Activated T-helper 17 cell treated with anti-CD3 and anti-CD28 coated beads, Interleukin-2, amount 50 U/mL, for 72 hours (primary cell): ENCODE data around the gene GFRA1. TPM values are rescaled to one million over a fixed set of nuclear protein-coding genes. Genes with fewer than 3 reads are reported as not detected.

ENCODE experiments used
- ATAC-seq: fragments of 150-1000 bp; cut with Tn5 transposase; replicated peaks from 2 replicates; pipeline ENCODE4 v1.10.0; 2021; ENCODE audit warnings: mild to moderate bottlenecking, moderate library complexity
- H3K27ac Mint-ChIP-seq: one replicate; pipeline ENCODE4 v1.8.0; 2022; ENCODE audit warnings: mixed read lengths
- H3K27me3 Mint-ChIP-seq: one replicate; pipeline ENCODE4 v1.8.0; 2022; ENCODE audit warnings: mixed read lengths
- H3K36me3 Mint-ChIP-seq: one replicate; pipeline ENCODE4 v1.8.0; 2022; ENCODE audit warnings: low read depth, mild to moderate bottlenecking, mixed read lengths
- H3K4me1 Mint-ChIP-seq: one replicate; pipeline ENCODE4 v1.8.0; 2022; ENCODE audit warnings: mixed read lengths
- H3K4me3 Mint-ChIP-seq: one replicate; pipeline ENCODE4 v1.8.0; 2022; ENCODE audit warnings: mild to moderate bottlenecking, mixed read lengths
- H3K9me3 Mint-ChIP-seq: one replicate; pipeline ENCODE4 v1.8.0; 2022; ENCODE audit warnings: mixed read lengths
- total RNA-seq, 2 donors: library from RNA; stranded (reverse); gene quantifications; one replicate each; pipeline ENCODE4 v1.2.3, GENCODE V29; 2022

The GFRA1 gene
- total RNA-seq, 2 donors from 2014 or later: not detected

DNA sequence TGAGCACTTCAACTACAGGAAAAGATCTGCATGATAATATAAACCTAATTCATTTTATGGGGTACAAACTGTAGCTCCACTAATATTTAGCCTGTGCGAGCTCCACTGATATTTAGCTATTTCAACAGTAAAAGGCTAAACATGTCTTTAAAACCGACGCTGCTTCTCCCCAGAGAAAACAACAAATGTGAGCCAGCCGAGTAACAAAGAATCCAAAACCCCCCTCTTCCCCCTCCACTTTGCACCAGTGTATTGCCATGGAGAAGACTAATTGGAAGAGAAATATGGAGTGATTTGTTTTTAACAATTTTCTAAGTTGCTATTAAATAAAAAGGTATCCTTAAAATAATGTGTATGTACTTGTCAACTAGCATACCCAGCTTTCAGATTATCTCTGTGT lies 136.7 kb downstream of the GFRA1 start:
- Mint-ChIP-seq H3K4me3 (no peak overlapping the region), H3K27ac (no peak overlapping the region), H3K27me3 (no peaks in the 10 kb centered on the region), H3K4me1 (no peaks in the 10 kb centered on the region), H3K9me3 (no peaks in the 10 kb centered on the region), H3K36me3 (no peaks in the 10 kb centered on the region)
- no peak for ATAC-seq

DNA sequence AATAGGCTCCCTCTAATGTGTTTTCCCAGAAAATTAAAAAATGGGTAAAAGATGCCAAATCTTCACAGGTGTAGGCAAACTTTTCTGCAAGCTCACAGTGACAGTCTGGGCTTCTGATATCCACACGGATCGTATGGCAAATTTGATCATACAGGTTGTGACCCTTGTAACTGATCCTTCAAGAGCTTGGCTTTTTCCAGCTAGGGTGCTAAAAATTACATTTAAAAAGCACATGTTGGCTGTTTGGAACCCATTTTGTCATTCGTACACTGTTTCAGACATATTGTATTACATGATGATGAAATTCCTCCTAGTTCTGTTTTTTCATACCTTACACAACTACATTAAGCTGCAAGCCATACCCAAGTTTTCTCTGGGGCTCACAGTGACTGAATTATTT lies 138.7 kb downstream of the GFRA1 start:
- H3K4me3 Mint-ChIP-seq: no peak overlapping the region
- no peaks in the 10 kb centered on the region for H3K4me1 Mint-ChIP-seq
- no peaks in the 10 kb centered on the region for H3K9me3 Mint-ChIP-seq
- no peaks in the 10 kb centered on the region for H3K27me3 Mint-ChIP-seq
- H3K36me3 Mint-ChIP-seq: no peaks in the 10 kb centered on the region
- no peak for ATAC-seq
- no peak overlapping the region for H3K27ac Mint-ChIP-seq

DNA sequence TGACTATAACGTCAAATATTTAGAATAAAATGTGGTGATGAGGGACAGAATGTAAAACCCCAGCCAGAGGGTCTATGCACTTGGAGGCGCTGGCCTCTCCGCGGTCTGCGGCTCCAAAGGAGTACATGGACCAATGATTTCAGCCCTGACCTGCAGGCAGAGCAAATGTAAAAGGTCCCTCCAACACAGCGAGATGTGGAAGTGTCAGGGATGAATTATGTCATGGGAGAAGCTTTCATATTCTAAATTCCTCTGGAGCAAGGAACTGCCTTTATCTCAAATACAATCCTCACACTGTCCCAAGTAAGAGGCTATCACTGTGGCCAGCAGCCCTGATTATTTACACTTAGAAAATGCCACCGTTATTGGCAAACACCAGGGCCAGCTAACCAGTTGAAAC lies 139.4 kb downstream of the GFRA1 start:
- H3K27ac Mint-ChIP-seq: no peak overlapping the region
- H3K9me3 Mint-ChIP-seq: no peaks in the 10 kb centered on the region
- H3K4me1 Mint-ChIP-seq: no peaks in the 10 kb centered on the region
- ATAC-seq: no peak
- no peaks in the 10 kb centered on the region for H3K27me3 Mint-ChIP-seq
- no peak overlapping the region for H3K4me3 Mint-ChIP-seq
- H3K36me3 Mint-ChIP-seq: no peaks in the 10 kb centered on the region

DNA sequence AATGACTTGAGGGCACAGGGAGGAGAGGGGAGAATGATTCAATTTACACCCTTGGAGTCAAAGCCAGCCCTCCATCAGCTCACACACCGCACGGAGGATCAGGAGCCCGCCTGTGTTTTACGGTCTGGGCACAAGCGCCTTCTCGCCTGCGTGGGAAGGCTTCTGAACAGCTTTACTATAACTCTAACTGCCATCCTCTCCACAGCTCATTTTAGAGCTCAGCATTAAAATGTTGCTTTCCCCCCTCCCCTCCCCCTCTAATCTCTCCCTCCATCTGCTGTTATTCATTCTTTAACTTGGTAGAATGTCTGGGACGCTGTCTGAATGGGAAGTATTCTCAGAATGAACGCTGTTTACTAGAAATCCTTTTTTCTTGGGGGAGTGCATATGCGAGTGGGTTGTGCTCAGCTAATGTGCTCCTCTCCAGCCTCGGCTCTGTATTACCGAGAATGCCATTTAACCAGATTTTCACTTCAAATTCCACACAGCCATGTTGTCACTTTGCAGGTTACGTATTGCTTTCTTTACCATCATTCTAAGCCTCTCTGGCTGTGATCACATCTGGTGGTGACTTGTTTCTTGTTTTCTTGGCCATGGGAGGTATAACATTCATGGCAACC lies 140.1 kb downstream of the GFRA1 start:
- Mint-ChIP-seq H3K36me3 (no peaks in the 10 kb centered on the region), H3K9me3 (no peaks in the 10 kb centered on the region), H3K27ac (no peak overlapping the region), H3K4me3 (no peak overlapping the region), H3K27me3 (peaks cover under 1% of the 10 kb centered on the region), H3K4me1 (no peaks in the 10 kb centered on the region)
- ATAC-seq: no peak

DNA sequence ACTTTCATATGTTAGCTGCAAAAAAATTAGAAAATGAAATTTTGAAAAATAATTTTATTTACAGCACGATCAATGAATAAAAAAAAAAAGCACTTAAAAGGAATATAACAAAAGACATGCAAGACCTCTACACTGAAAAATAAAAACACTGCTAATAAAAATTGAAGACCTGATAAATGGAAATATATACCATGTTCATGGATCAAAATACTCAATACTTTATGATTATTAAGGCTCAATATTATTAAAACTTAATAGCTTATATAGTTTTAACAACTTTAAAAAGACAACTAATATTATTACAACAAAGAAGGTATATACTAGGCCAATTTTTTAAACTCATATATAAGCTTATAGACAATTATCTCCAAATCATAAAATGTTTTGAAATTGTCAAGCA lies 143.0 kb downstream of the GFRA1 start:
- no peaks in the 10 kb centered on the region for H3K4me1 Mint-ChIP-seq
- no peak overlapping the region for H3K4me3 Mint-ChIP-seq
- no peak overlapping the region for H3K27ac Mint-ChIP-seq
- H3K27me3 Mint-ChIP-seq: peaks cover 5% of the 10 kb centered on the region
- H3K9me3 Mint-ChIP-seq: no peaks in the 10 kb centered on the region
- H3K36me3 Mint-ChIP-seq: no peaks in the 10 kb centered on the region
- ATAC-seq: no peak

DNA sequence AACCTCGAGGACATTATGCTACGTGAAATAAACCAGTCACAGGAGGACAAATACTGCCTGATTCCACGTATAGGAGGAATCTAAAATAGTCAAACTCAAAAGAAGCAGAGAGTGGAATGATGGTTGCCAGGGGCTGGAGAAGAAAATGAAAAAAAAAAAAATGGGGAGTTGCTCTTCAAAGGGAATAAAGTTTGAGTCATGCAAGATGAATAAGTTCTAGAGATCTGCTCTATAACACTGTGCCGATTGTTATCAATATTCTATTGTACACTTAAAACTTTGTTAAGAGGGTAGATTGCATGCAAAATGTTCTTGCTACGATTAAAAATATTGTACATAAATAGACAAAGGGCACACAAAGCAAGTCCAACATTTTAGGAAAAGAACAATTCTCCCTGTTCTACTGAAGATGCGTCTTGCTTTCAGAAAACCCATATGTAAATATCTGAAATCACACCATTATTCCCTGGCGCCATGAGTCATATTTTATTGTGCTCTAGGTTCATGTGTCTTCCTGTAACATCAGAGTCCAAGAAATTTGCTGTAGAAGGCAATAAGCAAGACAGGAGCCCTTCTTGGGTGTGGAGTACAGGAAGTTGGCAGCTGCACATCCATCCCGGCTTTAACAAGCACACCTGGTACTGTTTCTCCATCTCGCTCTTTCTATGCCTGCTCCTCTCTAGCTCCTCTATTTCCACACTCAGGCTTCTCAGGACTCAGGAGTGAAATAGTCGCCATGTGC lies 145.9 kb downstream of the GFRA1 start:
- Mint-ChIP-seq H3K4me1 (no peaks in the 10 kb centered on the region), H3K27ac (no peak overlapping the region), H3K9me3 (no peaks in the 10 kb centered on the region), H3K27me3 (peaks cover 5% of the 10 kb centered on the region), H3K36me3 (no peaks in the 10 kb centered on the region), H3K4me3 (no peak overlapping the region)
- no peak for ATAC-seq

DNA sequence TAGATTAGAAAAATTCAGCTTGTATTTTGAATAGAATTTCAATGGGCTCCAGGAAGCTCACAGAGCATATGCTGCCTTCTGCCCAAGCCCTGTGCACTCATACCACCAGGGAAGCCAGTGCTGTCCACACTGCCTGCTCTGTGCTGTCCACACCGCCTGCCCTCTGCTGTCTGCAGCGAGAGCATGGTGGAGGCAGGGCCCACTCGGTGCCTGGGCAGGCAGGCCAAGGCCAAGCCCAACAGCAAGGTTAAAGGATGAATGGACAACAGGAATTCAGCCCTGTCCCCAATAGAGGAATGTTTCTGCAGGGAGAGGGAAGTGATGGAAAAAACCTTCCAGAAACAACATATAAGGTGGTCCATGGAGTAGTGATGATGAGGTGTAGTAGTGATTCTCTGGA lies 146.8 kb downstream of the GFRA1 start:
- no peaks in the 10 kb centered on the region for H3K36me3 Mint-ChIP-seq
- no peaks in the 10 kb centered on the region for H3K9me3 Mint-ChIP-seq
- H3K4me3 Mint-ChIP-seq: no peak overlapping the region
- H3K4me1 Mint-ChIP-seq: no peaks in the 10 kb centered on the region
- ATAC-seq: no peak
- peaks cover 6% of the 10 kb centered on the region for H3K27me3 Mint-ChIP-seq
- H3K27ac Mint-ChIP-seq: no peak overlapping the region

DNA sequence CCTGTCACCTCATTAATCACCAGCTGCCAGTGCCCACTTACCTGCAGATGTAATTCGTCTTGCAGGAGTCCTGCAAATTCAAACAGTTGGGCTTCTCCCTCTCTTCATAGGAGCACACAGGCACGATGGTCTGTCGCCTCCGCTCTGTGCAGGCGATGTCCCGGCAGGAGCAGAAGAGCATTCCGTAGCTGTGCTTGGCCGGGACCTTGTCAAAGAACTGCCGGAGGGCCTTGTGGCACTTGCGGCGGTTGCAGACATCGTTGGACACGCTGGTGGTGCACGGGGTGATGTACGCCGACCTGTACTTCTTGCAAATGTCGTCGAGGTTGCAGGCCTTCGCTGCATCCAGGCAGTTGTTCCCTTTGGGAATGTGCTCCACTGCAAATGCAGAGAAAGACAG lies 147.8 kb downstream of the GFRA1 start:
- Mint-ChIP-seq H3K27ac (no peak overlapping the region), H3K36me3 (no peaks in the 10 kb centered on the region), H3K4me3 (no peak overlapping the region), H3K9me3 (no peaks in the 10 kb centered on the region), H3K4me1 (no peaks in the 10 kb centered on the region), H3K27me3 (peaks cover 8% of the 10 kb centered on the region)
- ATAC-seq: no peak

DNA sequence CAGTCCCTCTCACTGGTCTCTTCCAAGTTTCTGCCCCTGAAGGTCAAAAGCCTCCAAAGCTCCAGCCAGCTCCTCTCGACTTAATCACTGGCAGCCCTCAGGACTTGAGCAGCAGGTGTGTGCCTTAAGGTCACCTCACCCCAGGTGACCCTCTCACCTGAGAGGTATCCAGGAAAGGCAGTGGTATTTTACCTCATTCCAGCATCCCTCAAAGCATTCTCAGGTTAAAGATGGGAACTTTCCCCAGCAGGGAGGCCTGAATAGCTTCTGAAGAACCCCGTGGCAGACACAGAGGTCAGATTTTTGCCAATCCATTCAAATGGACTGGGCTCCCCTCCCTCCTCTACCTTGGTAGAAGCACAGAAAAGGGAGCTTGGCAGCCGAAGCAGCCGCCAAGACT lies 148.2 kb downstream of the GFRA1 start:
- Mint-ChIP-seq H3K36me3 (no peaks in the 10 kb centered on the region), H3K27me3 (peaks cover 8% of the 10 kb centered on the region), H3K9me3 (no peaks in the 10 kb centered on the region), H3K27ac (no peak overlapping the region), H3K4me1 (no peaks in the 10 kb centered on the region), H3K4me3 (no peak overlapping the region)
- ATAC-seq: no peak

DNA sequence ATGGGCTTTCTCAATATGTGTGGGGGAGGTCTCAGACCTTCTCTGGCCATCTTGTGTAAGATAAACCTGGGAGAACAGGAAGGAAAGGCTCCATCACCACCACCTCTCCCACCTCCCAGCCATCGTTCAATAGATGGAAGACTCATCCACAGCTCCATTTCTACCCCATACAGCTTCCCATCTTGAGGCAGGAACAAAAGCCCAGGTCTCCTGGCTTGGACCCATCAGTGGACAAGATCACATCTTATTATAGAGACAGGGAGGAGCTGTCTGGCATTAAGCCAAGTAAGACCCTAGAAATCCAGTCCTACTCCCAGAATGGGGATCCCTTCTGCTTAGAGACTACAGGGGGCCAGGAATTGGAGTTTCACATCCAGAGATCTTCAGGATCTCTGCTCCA lies 150.3 kb downstream of the GFRA1 start:
- ATAC-seq: no peak
- Mint-ChIP-seq H3K27ac (no peak overlapping the region), H3K4me3 (no peak overlapping the region), H3K27me3 (peaks cover 9% of the 10 kb centered on the region), H3K36me3 (no peaks in the 10 kb centered on the region), H3K4me1 (no peaks in the 10 kb centered on the region), H3K9me3 (no peaks in the 10 kb centered on the region)

DNA sequence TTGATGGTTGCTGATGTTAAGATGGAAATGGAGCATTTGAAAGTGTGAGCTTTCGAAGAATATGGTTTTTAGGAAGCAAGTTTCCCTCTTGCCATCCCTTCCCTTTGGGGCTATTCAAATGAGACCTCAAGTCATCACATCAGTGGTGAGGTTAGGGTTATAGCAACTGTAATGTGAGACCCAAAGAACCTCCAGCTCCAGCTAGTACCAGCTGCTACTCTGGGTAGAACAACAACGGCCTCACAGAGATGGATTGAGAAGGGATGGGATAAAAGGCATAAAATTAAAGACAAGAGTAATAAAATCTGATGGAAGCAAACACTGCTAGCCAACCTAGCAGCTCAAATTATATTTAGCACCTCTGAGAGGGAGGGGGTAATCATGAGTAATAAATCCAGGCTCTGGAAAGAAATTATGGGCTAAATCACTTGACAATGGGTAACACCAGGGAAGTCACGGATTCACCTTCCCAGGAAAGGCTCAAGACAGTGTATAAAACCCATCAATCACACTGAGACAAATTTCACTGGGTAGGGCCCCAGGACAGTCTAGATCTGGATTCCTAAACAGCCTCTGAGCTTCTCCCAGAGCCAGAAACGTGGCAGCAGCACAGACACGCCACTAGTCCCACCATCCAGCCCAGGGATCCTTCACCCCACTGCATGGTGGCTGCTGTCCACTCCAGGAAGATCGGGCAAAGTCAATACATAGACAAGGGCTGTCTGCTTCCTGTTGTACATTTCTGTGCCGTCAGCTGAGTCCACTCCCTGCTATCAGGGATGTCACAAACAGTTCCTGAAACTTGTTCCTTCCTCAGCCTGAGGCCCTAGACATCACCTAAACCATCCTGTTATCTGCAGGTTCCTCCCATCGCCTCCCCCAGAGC lies 151.1 kb downstream of the GFRA1 start:
- Mint-ChIP-seq H3K36me3 (no peaks in the 10 kb centered on the region), H3K9me3 (no peaks in the 10 kb centered on the region)
- no peak for ATAC-seq

DNA sequence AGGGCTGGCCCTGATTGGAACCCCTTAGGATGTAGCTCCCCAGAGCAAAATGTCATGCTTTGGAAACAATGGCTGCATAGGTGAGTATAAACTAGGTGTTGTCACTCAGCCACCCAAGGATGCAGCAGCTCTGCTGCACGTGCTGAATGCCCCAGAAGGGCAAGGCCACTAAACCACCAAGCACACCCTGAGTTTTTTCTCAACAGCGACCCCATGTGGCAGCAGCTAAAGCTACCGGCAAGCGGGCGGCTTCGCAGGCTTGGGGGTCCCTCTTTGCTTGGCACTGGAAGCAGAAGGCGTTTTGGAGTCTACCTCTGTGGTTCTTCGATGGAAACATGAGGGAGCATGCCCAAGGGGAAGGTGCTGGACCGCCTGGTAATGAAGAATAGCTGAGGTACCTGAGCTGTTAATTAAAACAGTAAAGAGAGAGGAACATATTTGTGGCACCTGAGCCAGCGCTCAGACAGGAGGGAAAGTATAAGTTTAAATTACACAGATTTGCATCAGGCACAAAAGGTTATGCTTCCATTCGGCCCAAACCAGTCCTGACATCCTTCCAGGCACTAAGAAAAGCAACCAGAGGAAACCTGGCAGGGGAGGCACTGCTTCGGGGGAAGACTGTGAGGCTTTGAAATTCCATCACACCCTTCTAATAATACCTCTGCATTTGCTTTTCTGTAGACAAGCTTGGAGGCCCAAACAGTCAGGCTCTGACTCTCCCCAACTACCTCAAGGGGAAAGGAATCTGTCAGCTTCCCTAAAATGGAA lies 152.1 kb downstream of the GFRA1 start:
- no peak for ATAC-seq
- no peaks in the 10 kb centered on the region for H3K9me3 Mint-ChIP-seq
- no peaks in the 10 kb centered on the region for H3K36me3 Mint-ChIP-seq
- no peak overlapping the region for H3K27ac Mint-ChIP-seq
- no peak overlapping the region for H3K4me3 Mint-ChIP-seq
- H3K27me3 Mint-ChIP-seq: peaks cover 6% of the 10 kb centered on the region
- no peaks in the 10 kb centered on the region for H3K4me1 Mint-ChIP-seq

More for the DNA sequence above, 151.1 kb downstream of the GFRA1 start:
- no peak overlapping the region for H3K27ac Mint-ChIP-seq
- H3K4me1 Mint-ChIP-seq: no peaks in the 10 kb centered on the region
- H3K27me3 Mint-ChIP-seq: peaks cover 6% of the 10 kb centered on the region
- H3K4me3 Mint-ChIP-seq: no peak overlapping the region

DNA sequence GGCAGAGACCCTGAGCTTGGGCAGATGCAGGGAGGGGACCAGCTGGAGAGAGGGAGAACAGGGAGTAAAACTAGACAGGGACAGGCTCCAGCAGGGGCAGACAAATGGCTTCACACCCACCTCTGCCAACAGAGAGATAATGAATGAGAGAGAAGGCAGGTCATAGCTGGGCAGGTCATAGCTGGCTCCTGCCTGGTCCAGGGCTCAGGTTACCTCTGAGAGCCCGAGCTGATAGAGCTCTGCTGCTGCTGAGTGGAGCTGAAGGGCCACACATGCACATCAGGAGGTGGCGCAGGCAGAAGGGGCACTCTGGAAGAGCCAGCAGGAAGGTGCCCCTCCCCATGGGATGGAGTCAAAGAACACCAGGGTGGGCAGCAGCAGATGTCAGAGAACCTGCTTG lies 154.2 kb downstream of the GFRA1 start:
- Mint-ChIP-seq H3K27me3 (peaks cover 6% of the 10 kb centered on the region), H3K9me3 (no peaks in the 10 kb centered on the region), H3K4me3 (no peak overlapping the region), H3K36me3 (no peaks in the 10 kb centered on the region), H3K4me1 (no peaks in the 10 kb centered on the region), H3K27ac (no peak overlapping the region)
- ATAC-seq: no peak

DNA sequence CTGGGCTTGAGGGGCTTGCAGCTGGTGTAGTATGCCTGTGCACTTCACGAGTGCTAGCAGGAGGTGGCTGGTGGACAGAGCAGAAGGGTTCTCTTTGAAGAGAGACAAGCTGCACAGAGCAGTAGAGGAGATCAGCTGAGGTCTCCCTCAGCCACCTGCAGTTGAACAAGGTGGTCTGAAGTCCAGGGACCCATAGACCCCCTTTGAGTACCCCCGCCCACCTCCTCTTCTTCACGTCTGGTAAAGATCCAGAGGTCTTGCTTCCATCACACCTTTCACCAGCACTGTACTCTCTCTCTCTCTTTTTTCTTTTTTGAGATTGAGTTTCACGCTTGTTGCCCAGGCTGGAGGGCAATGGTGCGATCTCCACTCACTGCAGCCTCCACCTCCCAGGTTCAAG lies 157.2 kb downstream of the GFRA1 start:
- ATAC-seq: no peak
- no peak overlapping the region for H3K27ac Mint-ChIP-seq
- H3K4me1 Mint-ChIP-seq: no peaks in the 10 kb centered on the region
- H3K36me3 Mint-ChIP-seq: no peaks in the 10 kb centered on the region
- no peak overlapping the region for H3K4me3 Mint-ChIP-seq
- H3K27me3 Mint-ChIP-seq: peaks cover 3% of the 10 kb centered on the region
- H3K9me3 Mint-ChIP-seq: no peaks in the 10 kb centered on the region
